HG02885 (cell line): Measurements from ENCODE around the gene ZNF521.

Experiments used
- ATAC-seq: cut with Tn5 transposase; IDR thresholded peaks from one replicate; pipeline ENCODE4 v1.9.1; 2021; ENCODE audit warnings: mild to moderate bottlenecking; ENCODE audit not compliant: unreplicated experiment, poor library complexity

The ZNF521 gene

GRCh38 chr18:25351777-25352628 is at the start of gene ZNF521:
Gene ZNF521 (minus strand): TSS chr18:25352166. CDS start chr18:25350946, 1,220 bp downstream.
- ATAC-seq: peak; percentile 77

GRCh38 chr18:25399554-25399953 is 47.6 kb upstream of the ZNF521 start:
- no peak for ATAC-seq

- no peak for ATAC-seq
Observed at GRCh38 chr18:25392192-25392591, 40.2 kb upstream of the ZNF521 start.

- no peak for ATAC-seq
Observed at GRCh38 chr18:25373432-25374179, 21.6 kb upstream of the ZNF521 start.

- ATAC-seq: no peak
Observed at GRCh38 chr18:25370391-25370790, 18.4 kb upstream of the ZNF521 start.

GRCh38 chr18:25365242-25365641 is 13.3 kb upstream of the ZNF521 start:
- no peak for ATAC-seq

GRCh38 chr18:25364732-25365131 is 12.8 kb upstream of the ZNF521 start:
- ATAC-seq: no peak

- no peak for ATAC-seq
Observed at GRCh38 chr18:25360301-25360899, 8.4 kb upstream of the ZNF521 start.

- no peak for ATAC-seq
Observed at GRCh38 chr18:25353080-25353479, 1.1 kb upstream of the ZNF521 start.

GRCh38 chr18:25352629-25353005 is 651 bp upstream of the ZNF521 start:
- no peak for ATAC-seq

GRCh38 chr18:25351280-25351775 is 638 bp downstream of the ZNF521 start:
- no peak for ATAC-seq

GRCh38 chr18:25350489-25351251 is 1.3 kb downstream of the ZNF521 start:
- ATAC-seq: peak; percentile 38

- no peak for ATAC-seq
Observed at GRCh38 chr18:25349926-25350487, 2.0 kb downstream of the ZNF521 start.

GRCh38 chr18:25349131-25349925 is 2.6 kb downstream of the ZNF521 start:
- no peak for ATAC-seq

GRCh38 chr18:25348386-25349130 is 3.4 kb downstream of the ZNF521 start:
- no peak for ATAC-seq

- ATAC-seq: no peak
Observed at GRCh38 chr18:25346561-25346960, 5.4 kb downstream of the ZNF521 start.

- no peak for ATAC-seq
Observed at GRCh38 chr18:25345081-25345866, 6.7 kb downstream of the ZNF521 start.

GRCh38 chr18:25341831-25342230 is 10.1 kb downstream of the ZNF521 start:
- ATAC-seq: no peak
